HFF-Myc (cell line): ENCODE results near the gene UBFD1.
"Not testable (repeated sequence)": the region's sequence is repeated elsewhere in the genome, so short reads cannot be mapped to it uniquely, and the experiment has no call there.

Experiments
- DNase-seq: peaks from one replicate; pipeline ENCODE4 v3.0.0-alpha.2; 2011; ENCODE audit warnings: low read depth; ENCODE audit errors: extremely low read depth
- H3K4me3 ChIP-seq: replicated peaks from 2 replicates; pipeline ENCODE4 v1.5.1; 2011; ENCODE audit warnings: low read depth, mild to moderate bottlenecking, control low read depth, low read length
- TF ChIP-seq, protein P1 (sequence below): IDR thresholded peaks from 2 replicates; pipeline ENCODE4 v1.5.1; 2012; ENCODE audit warnings: mild to moderate bottlenecking, low read depth, low read length, control low read depth; ENCODE audit errors: missing control alignments

The UBFD1 gene

DNA sequence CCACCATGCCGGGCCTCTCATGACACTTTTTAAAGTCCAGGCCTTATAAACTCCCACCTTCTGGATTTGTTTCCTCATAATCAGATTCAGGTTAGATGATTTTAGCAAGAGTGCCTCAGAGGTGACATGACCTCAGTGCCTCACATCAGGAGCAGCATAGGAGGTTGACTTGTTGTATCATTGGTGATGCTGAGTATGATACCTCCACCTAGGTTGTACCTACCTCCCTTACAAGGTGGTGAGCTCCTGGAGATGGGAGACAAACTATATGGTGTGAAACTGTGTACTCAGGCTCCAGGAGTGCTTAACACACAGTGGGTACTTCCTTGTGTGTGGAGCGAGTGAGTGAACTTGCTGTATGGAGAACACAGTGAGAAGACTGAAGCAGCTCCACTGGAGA is 20.0 kb downstream of the UBFD1 start:
- no peak for DNase-seq
- TF ChIP-seq, protein P1, sequence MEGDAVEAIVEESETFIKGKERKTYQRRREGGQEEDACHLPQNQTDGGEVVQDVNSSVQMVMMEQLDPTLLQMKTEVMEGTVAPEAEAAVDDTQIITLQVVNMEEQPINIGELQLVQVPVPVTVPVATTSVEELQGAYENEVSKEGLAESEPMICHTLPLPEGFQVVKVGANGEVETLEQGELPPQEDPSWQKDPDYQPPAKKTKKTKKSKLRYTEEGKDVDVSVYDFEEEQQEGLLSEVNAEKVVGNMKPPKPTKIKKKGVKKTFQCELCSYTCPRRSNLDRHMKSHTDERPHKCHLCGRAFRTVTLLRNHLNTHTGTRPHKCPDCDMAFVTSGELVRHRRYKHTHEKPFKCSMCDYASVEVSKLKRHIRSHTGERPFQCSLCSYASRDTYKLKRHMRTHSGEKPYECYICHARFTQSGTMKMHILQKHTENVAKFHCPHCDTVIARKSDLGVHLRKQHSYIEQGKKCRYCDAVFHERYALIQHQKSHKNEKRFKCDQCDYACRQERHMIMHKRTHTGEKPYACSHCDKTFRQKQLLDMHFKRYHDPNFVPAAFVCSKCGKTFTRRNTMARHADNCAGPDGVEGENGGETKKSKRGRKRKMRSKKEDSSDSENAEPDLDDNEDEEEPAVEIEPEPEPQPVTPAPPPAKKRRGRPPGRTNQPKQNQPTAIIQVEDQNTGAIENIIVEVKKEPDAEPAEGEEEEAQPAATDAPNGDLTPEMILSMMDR, result no peak
- H3K4me3 ChIP-seq, result no peak overlapping the region

DNA sequence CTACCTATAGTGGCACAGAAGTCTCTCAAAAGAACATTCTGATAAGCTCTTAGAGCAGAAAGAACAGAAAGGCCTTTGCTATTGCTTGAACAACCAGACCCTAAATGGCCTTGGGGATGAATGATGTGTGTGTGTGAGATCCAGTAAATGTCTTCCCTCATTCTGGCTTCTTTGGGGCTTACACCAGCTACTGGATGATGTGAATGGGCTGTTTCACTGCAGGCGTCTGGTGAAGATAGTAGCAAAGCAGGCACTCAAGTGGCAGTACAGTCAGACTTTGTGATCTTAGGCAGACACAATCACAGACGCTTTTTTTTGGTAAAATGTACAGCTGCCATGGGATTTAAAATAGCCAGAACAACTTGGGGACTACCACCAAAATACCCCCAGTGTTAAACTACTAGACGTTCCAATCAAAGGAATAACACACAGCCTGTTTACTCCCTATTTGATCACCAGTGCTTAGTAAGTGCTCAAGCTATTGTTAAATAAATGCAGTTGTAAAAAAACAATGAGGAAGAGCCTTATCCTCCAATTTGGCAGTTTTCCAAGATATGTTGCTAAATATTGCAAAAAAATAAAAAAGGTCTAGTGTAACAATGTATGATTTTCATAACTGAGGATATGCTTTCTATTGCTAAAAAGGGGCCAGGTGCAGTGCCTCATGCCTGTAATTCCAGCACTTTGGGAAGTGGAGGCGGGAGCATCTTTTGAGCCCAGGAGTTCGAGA is 20.7 kb downstream of the UBFD1 start:
- no peak overlapping the region for H3K4me3 ChIP-seq
- TF ChIP-seq, protein P1, result no peak
- no peak for DNase-seq

DNA sequence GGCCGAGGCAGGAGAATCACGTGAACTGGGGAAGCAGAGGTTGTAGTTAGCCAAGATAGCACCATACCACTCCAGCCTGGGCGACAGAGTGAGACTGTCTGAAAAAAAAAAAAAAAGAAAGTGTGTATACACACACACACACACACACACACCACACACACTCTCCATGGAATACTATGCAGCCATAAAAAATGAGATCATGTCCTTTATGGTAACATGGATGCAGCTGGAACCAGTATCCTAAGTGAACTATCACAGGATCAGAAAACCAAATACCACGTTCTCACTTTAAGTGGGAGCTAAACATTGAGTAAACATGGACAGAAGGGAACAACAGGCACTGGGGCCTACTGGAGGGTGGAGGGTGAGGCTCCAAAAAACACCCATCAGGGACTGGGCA is 21.8 kb downstream of the UBFD1 start:
- H3K4me3 ChIP-seq, result no peak overlapping the region
- TF ChIP-seq, protein P1, result no peak
- DNase-seq, result no peak

DNA sequence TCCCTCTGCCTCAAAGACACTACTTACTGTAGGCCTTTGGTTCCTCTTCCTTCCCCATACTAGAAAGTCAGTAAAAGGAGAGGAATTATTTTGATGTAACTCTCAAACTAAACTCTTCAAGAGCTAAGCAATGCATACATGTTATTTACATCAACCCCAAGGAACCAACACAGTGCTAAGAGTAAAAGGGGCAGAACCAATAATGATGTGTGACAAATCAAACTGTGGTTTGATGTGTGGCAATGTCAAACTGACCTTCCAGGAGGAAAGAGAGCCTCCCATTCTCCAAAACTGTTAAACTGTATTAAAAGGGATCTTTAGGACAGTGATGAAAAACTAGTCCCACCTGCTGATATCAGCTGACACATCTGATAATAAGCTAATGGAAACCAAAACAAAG is 22.9 kb downstream of the UBFD1 start:
- H3K4me3 ChIP-seq, result no peak overlapping the region
- TF ChIP-seq, protein P1, result no peak
- no peak for DNase-seq

DNA sequence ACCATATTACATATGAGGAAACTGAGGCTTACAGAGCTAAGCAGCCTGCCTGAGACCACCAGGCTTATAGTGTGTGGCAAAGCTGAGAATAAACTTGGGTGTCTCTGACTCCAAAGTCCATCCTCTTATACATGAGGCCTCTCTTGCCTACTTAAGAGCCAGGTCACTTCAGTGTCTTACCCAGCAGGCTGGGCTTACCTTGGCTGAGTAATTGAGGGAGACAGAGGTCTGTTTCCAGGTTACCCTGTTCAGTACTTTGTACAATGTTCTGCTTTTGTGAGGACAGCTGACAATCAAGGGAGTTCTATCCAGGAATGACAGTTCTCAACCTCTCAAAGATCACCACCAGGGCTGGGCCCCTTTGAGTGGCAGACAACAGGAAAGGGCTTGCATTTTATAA is 24.2 kb downstream of the UBFD1 start:
- no peak overlapping the region for H3K4me3 ChIP-seq
- DNase-seq, result no peak
- TF ChIP-seq, protein P1, result no peak

DNA sequence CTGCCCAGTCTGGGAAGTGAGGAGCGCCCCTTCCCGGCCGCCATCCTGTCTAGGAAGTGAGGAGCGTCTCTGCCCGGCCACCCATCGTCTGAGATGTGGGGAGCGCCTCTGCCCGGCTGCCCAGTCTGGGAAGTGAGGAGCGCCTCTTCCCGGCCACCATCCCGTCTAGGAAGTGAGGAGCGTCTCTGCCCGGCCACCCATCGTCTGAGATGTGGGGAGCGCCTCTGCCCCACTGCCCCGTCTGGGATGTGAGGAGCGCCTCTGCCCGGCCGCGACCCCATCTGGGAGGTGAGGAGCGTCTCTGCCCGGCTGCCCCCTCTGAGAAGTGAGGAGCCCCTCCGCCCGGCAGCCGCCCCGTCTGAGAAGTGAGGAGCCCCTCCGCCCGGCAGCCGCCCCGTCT is 25.7 kb downstream of the UBFD1 start:
- not testable (repeated sequence) for H3K4me3 ChIP-seq, DNase-seq

DNA sequence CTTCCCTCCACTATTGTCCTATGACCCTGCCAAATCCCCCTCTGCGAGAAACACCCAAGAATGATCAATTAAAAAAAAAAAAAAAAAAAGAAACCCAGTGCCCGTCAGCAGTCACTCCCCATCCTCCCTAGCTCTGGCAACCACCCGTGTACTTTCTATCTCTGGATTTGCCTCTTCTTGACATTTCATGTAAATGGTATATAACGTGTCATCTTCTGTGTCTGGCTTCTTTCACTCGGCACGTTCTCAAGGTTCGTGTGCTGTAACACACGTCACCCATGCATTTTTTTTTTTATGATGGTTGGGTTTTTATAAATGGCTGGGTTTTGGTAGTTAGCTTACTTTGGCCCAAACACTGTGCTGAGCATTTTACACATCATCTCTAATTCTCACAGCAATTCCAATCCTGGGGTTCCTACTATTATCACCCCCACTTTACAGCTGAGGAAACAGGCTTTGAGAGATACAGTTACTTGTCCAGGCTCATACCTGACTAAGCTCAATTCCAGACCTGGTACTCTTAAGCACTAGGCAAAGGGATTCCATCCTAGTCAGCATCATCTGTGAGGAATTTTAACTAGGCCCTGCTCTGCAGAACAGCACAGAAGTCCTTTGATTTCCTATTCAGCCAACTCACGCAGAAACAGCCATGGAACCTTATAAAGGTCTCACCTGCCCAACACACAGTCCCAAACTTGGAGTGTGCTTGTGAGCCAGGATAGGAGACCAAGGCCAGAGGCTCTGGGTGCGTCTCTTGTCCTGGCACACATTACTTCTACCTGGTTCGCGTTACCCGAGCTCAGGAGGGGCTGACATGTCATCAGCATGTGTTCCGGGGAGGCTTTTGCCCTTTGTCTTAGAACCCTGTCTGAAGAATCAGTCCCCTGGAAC is 26.9 kb downstream of the UBFD1 start:
- TF ChIP-seq, protein P1, result no peak

More for the DNA sequence above, 26.9 kb downstream of the UBFD1 start:
- DNase-seq, result no peak
- H3K4me3 ChIP-seq, result no peak overlapping the region
